Endothelial cell (in vitro differentiated cells): ENCODE results near the gene USF3. TPM values are rescaled to one million over a fixed set of nuclear protein-coding genes. Genes with fewer than 3 reads are reported as not detected.

Experiments used
- DNase-seq: peaks from one replicate; pipeline ENCODE4 v3.0.0; 2021; ENCODE audit warnings: low spot score
- H3K27ac Mint-ChIP-seq: one replicate; pipeline ENCODE4 v1.8.0; 2021; ENCODE audit warnings: mixed read lengths, inconsistent platforms; ENCODE audit not compliant: unreplicated experiment
- H3K27me3 Mint-ChIP-seq: one replicate; pipeline ENCODE4 v1.8.0; 2021; ENCODE audit warnings: mild to moderate bottlenecking, moderate library complexity, mixed read lengths, inconsistent platforms; ENCODE audit not compliant: unreplicated experiment
- H3K36me3 Mint-ChIP-seq: one replicate; pipeline ENCODE4 v1.8.0; 2021; ENCODE audit warnings: mild to moderate bottlenecking, low read depth, mixed read lengths, inconsistent platforms; ENCODE audit not compliant: unreplicated experiment
- H3K4me1 Mint-ChIP-seq: one replicate; pipeline ENCODE4 v1.8.0; 2021; ENCODE audit warnings: mild to moderate bottlenecking, mixed read lengths, inconsistent platforms; ENCODE audit not compliant: unreplicated experiment
- H3K4me3 Mint-ChIP-seq: one replicate; pipeline ENCODE4 v1.8.0; 2021; ENCODE audit warnings: mild to moderate bottlenecking, mixed read lengths, inconsistent platforms; ENCODE audit not compliant: unreplicated experiment
- H3K9me3 Mint-ChIP-seq: one replicate; pipeline ENCODE4 v1.8.0; 2021; ENCODE audit warnings: mixed read lengths, inconsistent platforms; ENCODE audit not compliant: unreplicated experiment
- total RNA-seq: library from RNA; stranded (reverse); fragmentation: NEBNext Ultra II Directional; extraction: Animal tissue kit (Norgen Biotek cat#: 25700); gene quantifications from one replicate; pipeline ENCODE4 v1.2.1, GENCODE V29; 2021; ENCODE audit not compliant: unreplicated experiment
- TF ChIP-seq, protein P1 (sequence below): fragments of 200-600 bp; sonication (generic); IDR thresholded peaks from one replicate; pipeline ENCODE4 v1.5.0; 2021; ENCODE audit warnings: antibody characterized with exemption; ENCODE audit not compliant: unreplicated experiment

USF3 gene
- total RNA-seq, 1 donor from 2014 or later: 15.4 TPM

DNA sequence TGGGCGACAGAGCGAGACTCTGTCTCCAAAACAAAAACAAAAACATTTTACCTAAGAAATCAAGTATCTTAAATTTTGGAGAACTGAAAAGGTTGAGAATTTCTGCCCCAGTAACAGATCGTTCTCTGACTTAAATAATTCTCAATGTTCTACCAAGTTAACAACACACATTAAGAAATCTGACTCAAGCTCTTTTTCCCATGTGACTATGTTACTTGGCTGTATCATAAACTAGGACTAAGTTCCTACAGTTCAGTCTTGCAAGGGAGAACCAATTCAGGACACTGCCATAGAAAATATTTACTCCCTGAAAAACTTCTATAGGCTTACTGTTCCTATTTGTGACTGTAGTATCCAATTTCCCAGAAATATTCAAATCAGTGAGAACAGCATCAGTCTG, 20.9 kb upstream of the USF3 start:
- Mint-ChIP-seq H3K36me3 (no peaks in the 10 kb centered on the region), H3K4me1 (no peaks in the 10 kb centered on the region), H3K27me3 (no peaks in the 10 kb centered on the region), H3K9me3 (no peaks in the 10 kb centered on the region), H3K27ac (no peak overlapping the region), H3K4me3 (no peak overlapping the region)
- no peak for DNase-seq
- TF ChIP-seq, protein P1, sequence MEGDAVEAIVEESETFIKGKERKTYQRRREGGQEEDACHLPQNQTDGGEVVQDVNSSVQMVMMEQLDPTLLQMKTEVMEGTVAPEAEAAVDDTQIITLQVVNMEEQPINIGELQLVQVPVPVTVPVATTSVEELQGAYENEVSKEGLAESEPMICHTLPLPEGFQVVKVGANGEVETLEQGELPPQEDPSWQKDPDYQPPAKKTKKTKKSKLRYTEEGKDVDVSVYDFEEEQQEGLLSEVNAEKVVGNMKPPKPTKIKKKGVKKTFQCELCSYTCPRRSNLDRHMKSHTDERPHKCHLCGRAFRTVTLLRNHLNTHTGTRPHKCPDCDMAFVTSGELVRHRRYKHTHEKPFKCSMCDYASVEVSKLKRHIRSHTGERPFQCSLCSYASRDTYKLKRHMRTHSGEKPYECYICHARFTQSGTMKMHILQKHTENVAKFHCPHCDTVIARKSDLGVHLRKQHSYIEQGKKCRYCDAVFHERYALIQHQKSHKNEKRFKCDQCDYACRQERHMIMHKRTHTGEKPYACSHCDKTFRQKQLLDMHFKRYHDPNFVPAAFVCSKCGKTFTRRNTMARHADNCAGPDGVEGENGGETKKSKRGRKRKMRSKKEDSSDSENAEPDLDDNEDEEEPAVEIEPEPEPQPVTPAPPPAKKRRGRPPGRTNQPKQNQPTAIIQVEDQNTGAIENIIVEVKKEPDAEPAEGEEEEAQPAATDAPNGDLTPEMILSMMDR: no peak

DNA sequence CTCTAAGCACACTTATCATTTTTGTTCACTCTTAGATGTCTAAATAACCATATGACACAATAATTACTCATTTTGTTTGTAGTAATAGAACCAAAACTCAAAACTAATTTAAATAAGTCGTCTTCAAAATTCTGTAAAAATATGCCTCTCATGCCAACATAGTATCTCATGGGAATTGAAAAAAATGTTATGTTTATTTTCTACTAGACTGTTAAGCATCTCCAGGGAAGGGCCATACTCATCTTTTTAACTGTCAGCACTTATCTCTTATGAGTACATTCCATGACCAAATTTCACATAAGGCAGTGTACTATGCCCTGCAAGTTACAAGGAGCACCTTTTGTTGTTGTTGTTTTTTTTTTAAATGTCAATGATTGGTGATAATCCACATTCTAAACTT, 18.3 kb upstream of the USF3 start:
- Mint-ChIP-seq H3K27me3 (no peaks in the 10 kb centered on the region), H3K4me1 (no peaks in the 10 kb centered on the region), H3K27ac (no peak overlapping the region), H3K36me3 (no peaks in the 10 kb centered on the region), H3K9me3 (no peaks in the 10 kb centered on the region), H3K4me3 (no peak overlapping the region)
- TF ChIP-seq, protein P1: no peak
- DNase-seq: no peak

DNA sequence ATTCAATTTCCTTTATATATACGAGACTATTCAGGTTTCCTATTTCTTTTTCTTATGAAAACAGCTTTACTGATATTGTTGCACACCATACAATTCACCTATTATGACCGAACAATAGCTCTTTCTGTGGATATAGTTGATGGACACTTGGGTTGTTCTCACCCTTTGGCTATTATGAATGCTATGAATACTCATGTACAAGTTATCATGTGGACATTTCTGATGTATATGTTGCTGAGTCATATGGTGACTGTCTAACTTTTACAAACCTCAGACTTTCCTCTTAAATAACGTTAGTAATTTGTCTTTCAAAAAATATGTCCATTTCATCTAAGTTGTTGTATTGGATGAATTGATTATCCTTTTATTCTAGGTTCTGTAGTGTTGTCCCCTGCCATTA, 15.7 kb upstream of the USF3 start:
- no peaks in the 10 kb centered on the region for H3K36me3 Mint-ChIP-seq
- DNase-seq: no peak
- TF ChIP-seq, protein P1: no peak
- H3K9me3 Mint-ChIP-seq: no peaks in the 10 kb centered on the region
- H3K4me3 Mint-ChIP-seq: no peak overlapping the region
- H3K27me3 Mint-ChIP-seq: no peaks in the 10 kb centered on the region
- H3K4me1 Mint-ChIP-seq: no peaks in the 10 kb centered on the region
- no peak overlapping the region for H3K27ac Mint-ChIP-seq

DNA sequence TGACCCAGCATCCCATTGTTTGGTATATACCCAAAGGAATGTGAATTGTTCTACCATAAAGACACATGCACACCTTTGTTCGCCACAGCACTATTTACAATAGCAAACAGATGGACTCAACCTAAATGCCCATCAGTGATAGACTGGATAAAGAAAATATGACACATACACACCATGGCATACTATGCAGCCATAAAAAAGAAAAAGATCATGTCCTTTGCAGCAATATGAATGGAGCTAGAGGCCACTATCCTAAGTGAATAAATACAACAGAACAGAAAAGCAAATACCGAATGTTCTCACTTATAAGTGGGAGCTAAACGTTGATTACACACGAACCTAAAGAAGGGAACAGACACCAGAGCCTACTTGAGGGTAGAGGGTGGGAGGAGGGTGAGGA, 11.4 kb upstream of the USF3 start:
- H3K4me1 Mint-ChIP-seq: no peaks in the 10 kb centered on the region
- no peak overlapping the region for H3K27ac Mint-ChIP-seq
- no peaks in the 10 kb centered on the region for H3K36me3 Mint-ChIP-seq
- DNase-seq: no peak
- no peak overlapping the region for H3K4me3 Mint-ChIP-seq
- TF ChIP-seq, protein P1: no peak
- H3K9me3 Mint-ChIP-seq: no peaks in the 10 kb centered on the region
- no peaks in the 10 kb centered on the region for H3K27me3 Mint-ChIP-seq

DNA sequence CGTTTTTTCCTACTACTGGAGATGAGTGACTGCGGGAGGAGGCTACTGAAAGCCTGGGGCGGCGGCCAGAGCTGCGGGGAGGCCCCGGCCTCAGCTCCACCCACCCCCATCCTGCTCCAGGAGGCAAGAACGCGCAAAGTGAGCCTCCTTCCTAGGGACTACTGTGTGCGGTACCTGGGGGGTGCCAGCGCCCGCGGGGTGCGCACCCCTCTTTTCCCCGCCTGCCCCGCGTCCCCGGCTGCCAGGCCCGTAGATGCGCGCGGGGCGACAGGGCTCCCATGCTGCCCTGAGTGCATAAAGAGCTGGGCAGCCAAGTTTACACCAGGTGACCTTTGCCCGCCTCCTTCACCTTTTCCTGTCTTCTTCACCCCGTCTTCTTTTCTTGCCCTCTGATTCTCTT, 2.5 kb upstream of the USF3 start:
- H3K4me3 Mint-ChIP-seq: peak overlapping the region; percentile 86
- no peaks in the 10 kb centered on the region for H3K9me3 Mint-ChIP-seq
- DNase-seq: peak; percentile 7

More for the DNA sequence above, 2.5 kb upstream of the USF3 start:
- TF ChIP-seq, protein P1: no peak
- Mint-ChIP-seq H3K4me1 (peaks cover 23% of the 10 kb centered on the region), H3K27ac (peak overlapping the region; percentile 39), H3K36me3 (peaks cover 10% of the 10 kb centered on the region), H3K27me3 (peaks cover 9% of the 10 kb centered on the region)
